GM18907 (cell line): ENCODE results near the gene TVP23A.
A peak's percentile ranks its signal among the peaks of the same experiment; 100 is the strongest.
"Not testable (repeated sequence)": the region's sequence is repeated elsewhere in the genome, so short reads cannot be mapped to it uniquely, and the experiment has no call there.

Experiments used
- ATAC-seq: cut with Tn5 transposase; IDR thresholded peaks from one replicate; pipeline ENCODE4 v1.9.1; 2021; ENCODE audit warnings: mild to moderate bottlenecking, moderate library complexity; ENCODE audit not compliant: unreplicated experiment

Gene TVP23A

DNA sequence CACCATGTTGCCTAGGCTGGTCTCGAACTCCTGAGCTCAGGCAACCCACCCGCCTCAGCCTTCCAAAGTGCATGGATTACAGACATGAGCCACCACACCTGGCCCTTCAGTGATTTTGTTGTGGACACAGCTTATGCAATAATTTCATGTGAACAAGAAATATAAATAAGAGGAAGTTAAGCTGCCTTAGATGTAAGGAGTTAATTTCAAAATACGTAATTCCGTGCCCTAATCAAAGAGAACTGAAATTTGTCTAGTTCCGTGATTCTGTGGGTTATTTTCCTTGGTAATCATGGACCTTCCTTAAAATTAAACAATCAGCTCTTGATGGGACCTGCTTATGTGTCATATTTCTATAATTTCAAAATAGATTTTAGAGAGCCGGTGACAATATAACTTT lies 11.9 kb downstream of the TVP23A start:
- ATAC-seq, result no peak

DNA sequence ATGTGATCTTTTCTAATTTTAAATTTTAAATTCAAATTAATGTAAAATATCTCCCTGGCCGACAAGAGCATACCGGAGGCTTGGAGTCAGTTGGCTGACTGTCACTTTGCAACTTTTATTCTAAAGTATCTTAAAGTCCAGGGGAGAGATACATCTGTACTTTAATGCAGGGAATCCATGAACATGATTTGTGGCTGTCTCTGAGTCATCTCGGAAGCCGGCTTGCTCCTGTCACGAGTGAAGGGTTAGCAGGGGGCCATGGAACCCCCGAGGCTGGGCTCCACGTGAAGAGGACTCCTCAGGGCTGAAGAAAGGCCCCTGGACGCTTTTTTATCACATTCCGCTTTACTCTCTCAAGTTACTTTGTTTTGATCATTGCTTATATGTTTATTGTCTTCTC lies 13.3 kb downstream of the TVP23A start:
- no peak for ATAC-seq

DNA sequence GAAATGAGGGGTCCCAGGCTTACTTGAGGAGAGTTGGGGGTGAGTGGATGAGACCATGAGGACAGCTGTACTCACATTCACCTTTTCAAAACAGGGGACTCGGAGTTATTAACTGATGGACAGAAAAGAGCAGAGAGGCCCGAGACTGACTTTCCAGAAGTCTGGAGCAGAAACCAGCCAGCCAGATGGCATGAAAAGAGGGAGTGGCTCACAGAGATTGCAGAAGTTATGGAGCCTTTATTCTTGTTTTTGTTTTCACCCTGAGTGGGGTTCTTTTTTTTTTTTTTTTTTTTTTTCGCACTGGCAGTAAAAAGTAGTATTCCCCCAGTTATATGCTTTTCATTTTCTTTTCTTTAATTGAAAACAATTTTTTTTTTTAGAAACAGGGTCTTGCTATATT lies 18.9 kb downstream of the TVP23A start:
- no peak for ATAC-seq

DNA sequence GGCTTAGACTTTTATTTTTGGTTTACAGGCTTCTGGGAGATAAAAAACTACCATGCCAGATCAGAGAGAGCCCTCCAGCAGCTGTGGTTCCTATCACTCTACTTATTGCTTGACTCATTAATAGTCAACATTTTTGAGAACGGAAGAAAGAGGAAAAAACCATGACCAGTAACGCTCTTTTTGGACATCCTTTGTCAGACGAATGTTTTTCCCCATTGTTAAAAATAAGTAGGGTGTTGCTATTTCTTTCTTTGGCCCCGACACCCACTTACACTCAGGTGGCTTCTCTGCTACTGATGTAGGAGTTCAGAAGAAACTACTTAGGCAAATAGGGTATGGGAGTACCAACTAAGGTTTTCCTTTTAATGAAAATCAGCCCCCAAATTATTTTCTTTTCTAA lies 27.5 kb downstream of the TVP23A start:
- ATAC-seq, result no peak

DNA sequence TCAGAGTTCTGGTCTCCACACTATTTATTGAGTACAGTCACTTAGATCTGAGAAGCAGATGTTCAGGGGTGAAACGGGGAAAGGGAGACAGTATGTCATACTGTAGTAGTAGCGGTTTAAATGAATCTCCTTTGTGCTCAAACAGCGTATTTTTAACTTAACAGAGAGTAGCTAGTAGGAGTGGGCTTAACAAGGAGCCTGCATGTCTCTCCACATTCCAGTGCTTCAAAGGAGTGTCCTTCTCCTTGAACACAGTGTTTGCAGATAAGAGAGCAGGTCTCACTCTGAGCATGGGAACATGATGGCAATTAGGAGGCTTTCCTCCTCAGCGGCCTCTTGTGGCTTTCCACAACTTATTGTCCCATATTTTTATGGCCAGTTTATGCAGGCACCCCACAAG lies 30.0 kb downstream of the TVP23A start:
- not testable (repeated sequence) for ATAC-seq

DNA sequence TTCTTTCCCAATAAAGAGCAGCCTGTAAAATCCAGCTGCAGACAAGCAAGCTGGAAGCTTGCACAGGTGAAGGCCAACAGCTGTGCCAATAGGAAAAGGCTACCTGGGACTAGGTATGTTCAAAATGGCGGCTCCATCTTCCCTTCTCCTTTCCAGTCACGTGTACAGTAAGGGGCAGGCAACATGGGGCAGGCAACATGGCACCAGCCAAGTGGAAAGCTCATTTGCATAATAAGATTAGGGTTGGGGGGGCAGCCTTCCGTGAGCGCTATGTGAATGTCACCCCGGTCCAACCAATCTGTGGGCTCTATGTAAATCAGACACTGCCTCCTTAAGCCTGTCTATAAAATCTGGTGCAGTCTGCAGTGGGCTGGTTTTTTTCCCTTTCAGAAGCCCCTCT lies 31.3 kb downstream of the TVP23A start:
- no peak for ATAC-seq

DNA sequence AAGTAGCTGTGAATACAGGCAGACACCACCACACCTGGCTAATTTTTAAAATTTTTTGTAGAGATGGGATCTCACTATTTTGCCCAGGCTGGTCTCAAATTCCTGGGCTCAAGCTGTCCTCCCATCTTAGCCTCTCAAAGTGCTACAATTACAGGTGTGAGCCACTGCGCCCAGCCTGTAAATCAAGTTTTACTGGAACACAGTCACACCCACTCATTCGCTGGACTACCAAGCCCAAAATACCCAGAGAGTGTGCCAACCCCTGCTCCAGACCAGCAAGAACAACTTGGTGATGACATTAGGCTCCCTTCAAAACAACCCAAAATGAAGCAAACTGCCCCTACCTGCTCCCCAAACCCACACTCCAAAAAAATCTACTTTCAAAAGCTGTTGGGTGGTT lies 36.0 kb downstream of the TVP23A start:
- ATAC-seq, result no peak

DNA sequence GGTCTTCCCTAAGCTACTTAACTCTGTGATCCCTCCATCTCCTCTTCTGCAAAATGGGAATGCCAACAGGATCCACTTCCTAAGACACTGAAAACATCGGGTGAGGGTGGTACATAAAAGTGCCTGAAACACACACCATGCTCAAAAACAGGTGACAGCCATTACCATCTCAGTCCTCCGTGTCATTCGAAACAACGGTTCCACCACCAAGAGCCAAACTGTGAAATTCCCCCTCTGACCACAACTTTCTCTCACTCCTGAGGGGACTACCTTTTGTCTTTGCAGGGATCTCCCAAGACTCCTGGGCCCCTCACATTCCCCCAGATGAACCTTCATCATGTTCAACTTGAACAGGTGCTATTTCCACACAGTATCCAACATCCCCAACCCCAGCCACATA lies 38.0 kb downstream of the TVP23A start:
- ATAC-seq, result no peak

DNA sequence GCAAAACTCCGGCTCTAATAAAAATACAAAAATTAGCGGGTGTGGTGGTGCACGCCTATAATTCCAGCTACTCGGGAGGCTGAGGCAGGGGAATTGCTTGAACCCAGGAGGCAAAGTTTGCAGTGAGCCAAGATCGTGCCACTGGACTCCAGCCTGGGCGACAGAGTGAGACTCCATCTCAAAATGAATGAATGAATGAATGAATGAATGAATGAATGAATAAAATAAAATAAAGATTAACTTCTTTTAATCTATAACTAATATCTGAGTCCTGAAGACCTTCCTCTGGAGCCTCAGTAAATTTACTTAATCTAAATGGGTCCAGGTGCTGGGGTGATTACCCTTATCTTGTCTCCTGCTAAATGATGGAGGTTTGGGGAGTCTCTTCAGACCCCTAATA lies 38.7 kb downstream of the TVP23A start:
- ATAC-seq, result not testable (repeated sequence)

DNA sequence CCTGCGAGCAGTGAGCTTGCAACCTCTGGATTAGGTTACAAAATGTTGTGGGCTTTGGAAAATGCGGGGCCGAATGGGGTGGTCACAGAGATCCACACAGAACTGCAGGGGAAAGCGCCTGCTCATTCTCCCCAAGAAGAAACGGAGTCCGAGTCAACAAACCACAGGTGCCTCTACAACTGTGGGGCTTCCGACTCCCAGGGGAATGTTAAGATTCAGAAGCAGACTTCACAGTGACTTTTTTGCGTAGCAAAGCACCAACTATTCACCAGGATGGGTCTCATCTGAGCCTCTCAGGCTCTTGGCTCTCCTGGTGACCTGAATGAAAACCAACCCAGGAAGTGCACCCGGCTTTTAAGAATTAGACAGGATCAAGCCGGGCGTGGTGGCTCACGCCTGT lies 41.2 kb downstream of the TVP23A start:
- no peak for ATAC-seq

DNA sequence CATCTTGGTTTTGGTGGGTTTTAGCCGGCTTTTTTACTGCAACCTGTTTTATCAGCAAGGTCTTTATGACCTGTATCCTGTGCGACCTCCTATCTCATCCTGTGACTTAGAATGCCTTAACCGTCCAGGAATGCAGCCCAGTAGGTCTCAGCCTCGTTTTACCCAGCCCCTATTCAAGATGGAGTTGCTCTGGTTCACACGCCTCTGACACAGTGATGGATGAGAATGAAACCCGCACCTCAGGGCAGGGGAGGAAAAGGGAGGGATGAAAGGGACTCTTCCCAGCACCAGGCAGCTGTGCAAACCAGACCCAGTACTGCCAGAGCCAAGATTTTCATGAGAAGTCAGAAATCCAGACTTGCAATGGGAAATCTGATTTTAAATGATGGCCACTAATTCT lies 41.7 kb downstream of the TVP23A start:
- not testable (repeated sequence) for ATAC-seq

DNA sequence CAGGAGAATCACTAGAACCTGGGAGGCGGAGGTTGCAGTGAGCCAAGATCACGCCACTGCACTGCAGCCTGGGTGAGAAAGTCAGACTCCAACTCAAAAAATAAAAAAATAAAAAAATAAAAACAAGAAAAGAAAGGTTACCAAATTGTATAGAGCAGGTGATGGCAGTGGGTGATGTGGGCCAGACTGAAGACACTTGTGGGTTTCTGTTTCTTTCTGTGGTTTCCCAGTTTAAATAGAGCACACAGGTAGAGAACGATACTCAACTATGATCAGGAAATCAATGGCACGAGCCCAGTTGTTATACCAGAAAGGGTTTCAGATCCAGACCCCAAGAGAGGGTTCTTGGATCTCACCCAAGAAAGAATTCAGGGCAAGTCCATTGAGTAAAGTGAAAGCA lies 42.3 kb downstream of the TVP23A start:
- ATAC-seq, result peak; percentile 76

DNA sequence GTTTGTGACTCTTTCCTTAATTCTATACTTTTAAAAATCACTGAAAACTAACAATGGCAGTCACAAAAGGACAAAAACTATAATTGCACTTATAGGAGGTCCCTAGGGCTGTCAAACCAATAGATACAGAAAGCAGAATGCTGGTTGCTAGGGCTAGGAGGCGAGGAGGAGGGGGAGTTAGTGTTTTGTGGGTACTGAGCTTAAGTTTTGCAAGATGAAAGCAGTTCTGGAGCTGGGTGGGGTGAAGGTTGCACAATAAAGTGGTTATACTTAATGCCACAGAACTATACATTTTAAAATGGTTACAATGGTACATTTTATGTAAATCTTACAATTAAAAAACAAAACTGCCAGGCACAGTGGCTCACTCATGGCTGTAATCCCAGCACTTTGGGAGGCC lies 47.7 kb downstream of the TVP23A start:
- ATAC-seq, result no peak

DNA sequence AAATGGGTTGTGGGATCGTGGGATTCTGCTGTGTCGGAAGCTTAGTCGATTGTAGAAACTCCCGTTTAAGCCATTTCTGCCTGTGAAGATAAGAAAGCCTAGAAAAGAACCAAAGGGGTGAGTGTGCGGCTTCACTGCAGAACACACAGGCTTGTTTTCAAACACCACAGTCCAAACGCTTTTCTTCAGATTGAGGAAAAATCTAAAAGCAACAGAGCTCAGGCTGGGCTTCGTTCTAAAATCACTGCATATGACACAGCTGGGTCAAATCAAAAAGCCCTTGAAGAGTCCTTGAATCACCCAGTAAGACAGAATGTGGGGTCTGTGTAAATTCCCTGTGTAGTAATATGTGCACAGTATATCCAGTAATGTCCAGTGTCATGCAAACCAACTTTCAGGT lies 49.2 kb downstream of the TVP23A start:
- no peak for ATAC-seq

DNA sequence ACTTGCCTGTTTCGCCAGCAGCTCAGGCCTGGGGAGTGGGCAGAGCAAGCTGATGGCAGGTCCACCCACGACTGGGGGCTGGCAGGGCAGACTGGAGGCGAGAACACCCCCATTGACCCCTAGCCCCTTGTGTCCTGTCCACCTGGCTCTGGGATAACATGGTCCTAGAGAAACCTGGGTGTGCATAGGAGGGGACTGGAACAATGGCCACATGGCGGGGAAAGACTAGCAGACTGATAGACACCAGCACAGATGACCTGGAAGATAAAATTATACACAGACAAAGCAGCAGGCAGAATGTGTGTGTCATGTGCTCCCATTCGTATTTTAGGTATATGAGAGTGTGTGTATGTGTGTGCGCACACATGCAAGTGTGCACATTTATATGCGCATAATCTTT lies 51.5 kb downstream of the TVP23A start:
- no peak for ATAC-seq

DNA sequence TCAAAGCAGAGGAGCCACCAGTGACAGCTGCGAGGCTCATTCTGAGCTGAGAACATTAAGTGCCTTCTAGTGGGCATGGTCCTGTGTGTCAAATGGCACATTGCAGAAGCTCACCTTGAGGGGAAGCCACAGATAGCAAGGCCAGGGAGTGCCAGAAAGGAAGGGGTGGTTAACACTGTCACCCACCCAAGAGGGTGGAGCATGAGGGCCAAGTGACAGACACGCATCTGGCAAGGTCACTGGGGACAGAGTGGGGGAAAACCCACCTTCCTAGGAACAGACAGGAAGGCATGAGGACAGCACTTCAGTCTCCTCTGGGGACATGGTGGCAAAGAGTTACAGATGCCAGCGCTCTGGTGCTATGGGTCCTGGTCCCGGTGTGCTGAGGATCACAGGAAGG lies 52.8 kb downstream of the TVP23A start:
- ATAC-seq, result peak; percentile 81

DNA sequence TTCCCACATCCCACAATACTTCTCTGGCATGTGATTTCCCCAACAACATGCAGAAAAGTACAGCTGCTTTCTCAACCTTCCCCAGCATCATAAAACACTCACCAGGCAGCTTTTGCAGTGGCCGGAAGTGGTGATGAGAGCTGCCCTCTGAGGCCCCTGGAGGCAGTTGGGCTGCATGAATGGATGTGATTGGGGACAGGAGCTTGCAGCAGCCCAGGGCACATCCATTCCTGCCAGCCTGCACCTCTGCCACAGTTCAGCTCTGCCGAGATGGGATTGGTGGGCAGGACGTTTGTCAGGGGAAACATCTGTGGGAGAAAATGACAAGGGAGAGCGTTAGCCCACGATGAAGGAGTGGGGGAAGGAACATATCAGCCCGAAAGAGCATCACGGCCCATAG lies 55.1 kb downstream of the TVP23A start:
- ATAC-seq, result no peak

DNA sequence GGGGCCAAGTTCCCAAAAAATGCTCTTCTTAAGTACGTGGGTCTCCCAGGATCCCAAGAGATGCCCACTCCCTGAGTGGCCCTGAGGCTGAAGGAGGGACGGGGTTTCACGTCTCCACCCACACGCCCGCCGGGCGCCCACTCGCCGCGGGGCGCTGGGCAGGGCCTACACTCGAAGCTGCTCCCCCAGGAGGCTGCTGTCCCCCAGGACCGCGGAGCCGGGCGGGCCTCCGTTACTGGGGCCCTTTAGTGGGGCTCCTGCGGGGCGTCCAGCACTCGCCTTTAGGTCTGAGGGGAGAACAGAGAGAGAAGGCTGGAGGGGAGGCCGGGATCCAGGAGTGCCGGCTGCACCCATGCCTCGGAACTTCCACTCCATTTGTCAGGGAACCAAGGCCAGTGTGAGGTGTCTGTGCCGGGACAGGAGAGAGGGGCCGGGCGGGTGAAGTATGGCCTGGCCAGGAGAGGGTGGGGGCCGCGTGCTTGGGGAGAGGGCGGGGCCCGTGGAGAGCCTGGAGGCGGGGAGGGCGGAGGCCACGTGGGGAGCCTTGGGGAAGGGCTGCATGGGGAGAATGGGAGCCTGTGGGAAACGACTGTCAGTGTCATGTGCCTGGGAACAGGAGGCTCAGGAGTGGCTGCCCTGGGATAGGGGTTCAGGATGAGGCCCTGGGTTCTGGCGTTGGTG lies 56.1 kb downstream of the TVP23A start:
- ATAC-seq, result no peak

DNA sequence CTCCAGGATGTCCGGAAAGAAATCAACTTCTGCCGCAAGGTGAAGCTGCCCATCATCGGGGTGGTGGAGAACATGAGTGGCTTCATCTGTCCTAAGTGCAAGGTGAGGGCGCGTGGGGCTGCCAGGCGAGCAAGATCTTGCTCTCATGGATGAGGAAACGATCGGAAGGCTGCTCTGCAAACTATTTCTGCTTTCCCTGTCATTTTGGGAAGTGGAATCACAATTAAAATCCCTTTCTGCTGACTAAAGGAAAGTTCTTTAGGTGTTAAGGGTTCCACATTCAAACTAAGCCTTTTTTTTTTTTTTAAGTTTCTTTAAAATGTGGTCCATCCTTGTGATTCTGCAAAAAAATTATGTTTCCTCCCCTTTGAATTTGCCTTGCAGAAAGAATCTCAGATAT lies 57.2 kb downstream of the TVP23A start:
- no peak for ATAC-seq

DNA sequence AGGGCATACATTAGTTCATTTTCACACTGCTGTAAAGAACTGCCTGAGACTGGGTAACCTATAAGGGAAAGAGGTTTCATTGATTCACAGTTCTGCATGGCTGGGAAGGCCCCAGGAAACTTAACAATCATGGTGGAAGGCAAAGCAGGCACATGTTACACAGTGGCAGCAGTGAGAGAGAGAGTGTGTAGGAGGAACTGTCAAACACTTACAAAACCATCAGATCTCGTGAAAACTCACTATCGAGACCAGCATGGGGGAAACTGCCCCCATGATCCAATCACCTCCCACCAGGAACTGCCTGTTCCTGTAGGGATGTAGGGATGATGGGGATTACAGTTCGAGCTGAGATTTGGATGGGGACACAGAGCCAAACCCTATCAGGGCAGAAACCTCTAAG lies 57.7 kb downstream of the TVP23A start:
- ATAC-seq, result no peak

DNA sequence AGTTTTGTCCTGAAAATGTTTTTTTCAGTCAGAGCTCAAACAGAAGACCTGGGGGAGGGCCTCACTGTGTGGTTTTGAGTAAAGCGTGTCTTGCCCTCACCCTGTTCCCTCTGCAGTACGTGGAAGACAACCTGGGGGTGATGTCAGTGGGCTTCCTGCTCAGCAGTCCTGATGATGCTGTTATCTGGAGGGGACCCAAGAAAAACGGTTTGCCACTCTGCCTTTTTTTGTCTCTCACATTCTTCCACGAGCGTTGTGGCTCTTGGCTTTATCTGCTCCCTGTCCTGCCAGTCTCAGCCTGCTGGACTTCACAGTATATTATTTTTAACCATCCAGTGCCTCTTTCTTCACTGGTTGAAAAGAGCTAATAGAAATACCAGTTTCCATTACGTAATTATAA lies 62.0 kb downstream of the TVP23A start:
- no peak for ATAC-seq

DNA sequence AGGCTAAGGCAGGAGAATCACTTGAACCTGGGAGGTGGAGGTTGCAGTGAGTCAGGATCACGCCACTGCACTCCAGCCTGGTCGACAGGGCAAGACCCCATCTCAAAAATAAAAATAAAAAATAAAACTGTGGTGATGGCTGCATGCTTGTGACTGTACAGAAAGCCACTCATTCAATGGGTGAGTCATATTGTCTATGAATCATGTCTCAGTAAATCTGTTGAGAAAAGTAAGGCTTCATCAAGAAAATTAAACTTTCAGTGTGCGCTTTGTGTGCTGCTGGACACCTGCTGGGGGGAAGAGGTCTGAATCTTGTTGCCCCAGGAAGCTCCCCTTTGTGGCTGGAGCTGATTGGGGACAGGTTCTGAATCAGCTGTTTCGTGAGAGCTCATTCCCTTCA lies 63.7 kb downstream of the TVP23A start:
- no peak for ATAC-seq

DNA sequence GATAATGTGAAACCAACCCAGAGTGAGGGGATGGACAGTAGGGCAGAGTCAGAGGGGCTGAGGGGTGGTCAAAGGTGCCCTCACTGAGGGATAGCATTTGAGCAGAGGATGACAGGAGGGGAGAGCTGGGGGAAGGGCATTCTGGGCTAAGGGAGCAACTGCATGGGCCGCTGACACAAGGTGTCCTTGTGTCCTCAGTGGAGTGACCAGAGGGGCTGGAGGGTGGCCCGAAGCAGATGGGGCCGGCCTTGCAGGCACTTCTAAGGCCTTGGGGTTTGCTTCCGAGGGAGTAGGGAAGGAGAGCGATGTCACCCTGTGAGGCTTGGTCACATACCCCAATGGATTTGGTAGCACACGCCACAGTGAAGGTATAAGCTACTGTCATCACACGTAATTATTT lies 64.9 kb downstream of the TVP23A start:
- no peak for ATAC-seq
